ENCODE results near the gene UNC119B.

Gene UNC119B

GRCh38 chr12:120686690-120687577, 23.3 kb upstream of the UNC119B start, which contains the start of gene MLEC:
Gene MLEC, plus strand, starts transcription at chr12:120687149. Its CDS starts 148 bp downstream, at chr12:120687297.
- peak within 1 kb of the TSS; percentile 81 for H3K4me3 ChIP-seq (ENCODE audit: low read depth, low read length)
- ChIA-PET CTCF (interaction anchor here (0.7 to 1.5 kb wide), 3 partner anchors 31 to 39 kb away, joined by 3 to 6 read pairs (median 3); no protein-coding TSS in a partner anchor), POLR2A (interaction anchor here (0.6 to 1.5 kb wide), 7 partner anchors 11 to 395 kb away, joined by 3 to 6 read pairs (median 4); partner anchors contain the start of genes POP5 and RNU4-2)
- no peaks in the 10 kb centered on the region for H3K9me3 ChIP-seq (ENCODE audit: control insufficient read depth, insufficient read depth, low read depth, low read length)
- H3K36me3 ChIP-seq (ENCODE audit: control insufficient read depth in 2 of 2, insufficient read depth in 1 of 2, low read length in 2 of 2): no peaks in the 10 kb centered on the region
- H3K4me1 ChIP-seq (ENCODE audit: control insufficient read depth, insufficient read depth, low read length): peaks cover 9% of the 10 kb centered on the region; the same call in 1 of the 2 replicates
- H3K27ac ChIP-seq (ENCODE audit: extremely low read depth, low read depth, low read length): peak within 1 kb of the TSS; percentile 76
- no peak for TF ChIP-seq ZNF416 (tag by site-specific recombination; IDR thresholded peaks at IDR 0.05)
- TF ChIP-seq ZNF121 (tag by site-specific recombination; IDR thresholded peaks at IDR 0.05): no peak
- TF ChIP-seq, protein P1, sequence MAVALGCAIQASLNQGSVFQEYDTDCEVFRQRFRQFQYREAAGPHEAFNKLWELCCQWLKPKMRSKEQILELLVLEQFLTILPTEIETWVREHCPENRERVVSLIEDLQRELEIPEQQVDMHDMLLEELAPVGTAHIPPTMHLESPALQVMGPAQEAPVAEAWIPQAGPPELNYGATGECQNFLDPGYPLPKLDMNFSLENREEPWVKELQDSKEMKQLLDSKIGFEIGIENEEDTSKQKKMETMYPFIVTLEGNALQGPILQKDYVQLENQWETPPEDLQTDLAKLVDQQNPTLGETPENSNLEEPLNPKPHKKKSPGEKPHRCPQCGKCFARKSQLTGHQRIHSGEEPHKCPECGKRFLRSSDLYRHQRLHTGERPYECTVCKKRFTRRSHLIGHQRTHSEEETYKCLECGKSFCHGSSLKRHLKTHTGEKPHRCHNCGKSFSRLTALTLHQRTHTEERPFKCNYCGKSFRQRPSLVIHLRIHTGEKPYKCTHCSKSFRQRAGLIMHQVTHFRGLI (tag by site-specific recombination; IDR thresholded peaks at IDR 0.05): peak; percentile 78; the same call in 1 of the 2 replicates
- peak; percentile 21; the same call in 1 of the 2 replicates for TF ChIP-seq ZNF221 (tag by site-specific recombination; IDR thresholded peaks at IDR 0.05; ENCODE audit: borderline replicate concordance)
- TF ChIP-seq ZNF335 (tag by site-specific recombination; conservative IDR thresholded peaks at IDR 0.05): no peak; the same call in 1 of the 2 replicates
- TF ChIP-seq ZNF354C (tag by site-specific recombination; IDR thresholded peaks at IDR 0.05; ENCODE audit: borderline replicate concordance, low read depth): no peak
- no peak for TF ChIP-seq YY2 (tag by site-specific recombination; IDR thresholded peaks at IDR 0.05)
- no peak for TF ChIP-seq ZNF701 (tag by site-specific recombination; IDR thresholded peaks at IDR 0.05)
- TF ChIP-seq EGR2 (tag by site-specific recombination; IDR thresholded peaks at IDR 0.05; ENCODE audit: low read depth): no peak; the same call in 1 of the 2 replicates
- peak; percentile 98 for TF ChIP-seq ZNF580 (tag by site-specific recombination; IDR thresholded peaks at IDR 0.05)
- TF ChIP-seq, protein P2, sequence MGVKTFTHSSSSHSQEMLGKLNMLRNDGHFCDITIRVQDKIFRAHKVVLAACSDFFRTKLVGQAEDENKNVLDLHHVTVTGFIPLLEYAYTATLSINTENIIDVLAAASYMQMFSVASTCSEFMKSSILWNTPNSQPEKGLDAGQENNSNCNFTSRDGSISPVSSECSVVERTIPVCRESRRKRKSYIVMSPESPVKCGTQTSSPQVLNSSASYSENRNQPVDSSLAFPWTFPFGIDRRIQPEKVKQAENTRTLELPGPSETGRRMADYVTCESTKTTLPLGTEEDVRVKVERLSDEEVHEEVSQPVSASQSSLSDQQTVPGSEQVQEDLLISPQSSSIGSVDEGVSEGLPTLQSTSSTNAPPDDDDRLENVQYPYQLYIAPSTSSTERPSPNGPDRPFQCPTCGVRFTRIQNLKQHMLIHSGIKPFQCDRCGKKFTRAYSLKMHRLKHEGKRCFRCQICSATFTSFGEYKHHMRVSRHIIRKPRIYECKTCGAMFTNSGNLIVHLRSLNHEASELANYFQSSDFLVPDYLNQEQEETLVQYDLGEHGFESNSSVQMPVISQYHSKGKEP (tag by site-specific recombination; IDR thresholded peaks at IDR 0.05): peak; percentile 66; the same call in 1 of the 2 replicates
- peak; percentile 87 for TF ChIP-seq ZNF184 (tag by site-specific recombination; IDR thresholded peaks at IDR 0.05)
- TF ChIP-seq ZNF768 (tag by site-specific recombination; IDR thresholded peaks at IDR 0.05): no peak
- no peak for TF ChIP-seq ZNF664 (tag by site-specific recombination; IDR thresholded peaks at IDR 0.05)
- no peak for TF ChIP-seq ZNF274 (IDR thresholded peaks at IDR 0.05; ENCODE audit: low read length)
- no peak for TF ChIP-seq ZNF274 (tag by site-specific recombination; IDR thresholded peaks at IDR 0.05; ENCODE audit: borderline replicate concordance)
- TF ChIP-seq ZNF433 (tag by site-specific recombination; IDR thresholded peaks at IDR 0.05; ENCODE audit: low read depth): no peak
- TF ChIP-seq ZNF140 (tag by site-specific recombination; IDR thresholded peaks at IDR 0.05): no peak
- TF ChIP-seq ZNF169 (tag by site-specific recombination; IDR thresholded peaks at IDR 0.05): no peak
- no peak for TF ChIP-seq ZNF645 (tag by site-specific recombination; IDR thresholded peaks at IDR 0.05)
- no peak for TF ChIP-seq ZNF544 (tag by site-specific recombination; IDR thresholded peaks at IDR 0.05)
- TF ChIP-seq, protein P3, sequence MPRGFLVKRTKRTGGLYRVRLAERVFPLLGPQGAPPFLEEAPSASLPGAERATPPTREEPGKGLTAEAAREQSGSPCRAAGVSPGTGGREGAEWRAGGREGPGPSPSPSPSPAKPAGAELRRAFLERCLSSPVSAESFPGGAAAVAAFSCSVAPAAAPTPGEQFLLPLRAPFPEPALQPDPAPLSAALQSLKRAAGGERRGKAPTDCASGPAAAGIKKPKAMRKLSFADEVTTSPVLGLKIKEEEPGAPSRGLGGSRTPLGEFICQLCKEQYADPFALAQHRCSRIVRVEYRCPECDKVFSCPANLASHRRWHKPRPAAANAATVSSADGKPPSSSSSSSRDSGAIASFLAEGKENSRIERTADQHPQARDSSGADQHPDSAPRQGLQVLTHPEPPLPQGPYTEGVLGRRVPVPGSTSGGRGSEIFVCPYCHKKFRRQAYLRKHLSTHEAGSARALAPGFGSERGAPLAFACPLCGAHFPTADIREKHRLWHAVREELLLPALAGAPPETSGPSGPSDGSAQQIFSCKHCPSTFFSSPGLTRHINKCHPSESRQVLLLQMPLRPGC (tag by site-specific recombination; IDR thresholded peaks at IDR 0.05): peak; percentile 82
- peak; percentile 59 for TF ChIP-seq PRDM4 (tag by site-specific recombination; IDR thresholded peaks at IDR 0.05)
- TF ChIP-seq, protein P4, sequence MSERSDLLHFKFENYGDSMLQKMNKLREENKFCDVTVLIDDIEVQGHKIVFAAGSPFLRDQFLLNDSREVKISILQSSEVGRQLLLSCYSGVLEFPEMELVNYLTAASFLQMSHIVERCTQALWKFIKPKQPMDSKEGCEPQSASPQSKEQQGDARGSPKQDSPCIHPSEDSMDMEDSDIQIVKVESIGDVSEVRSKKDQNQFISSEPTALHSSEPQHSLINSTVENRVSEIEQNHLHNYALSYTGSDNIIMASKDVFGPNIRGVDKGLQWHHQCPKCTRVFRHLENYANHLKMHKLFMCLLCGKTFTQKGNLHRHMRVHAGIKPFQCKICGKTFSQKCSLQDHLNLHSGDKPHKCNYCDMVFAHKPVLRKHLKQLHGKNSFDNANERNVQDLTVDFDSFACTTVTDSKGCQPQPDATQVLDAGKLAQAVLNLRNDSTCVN (tag by site-specific recombination; optimal IDR thresholded peaks at IDR 0.05): peak; percentile 87
- peak; percentile 89 for TF ChIP-seq KLF10 (tag by site-specific recombination; IDR thresholded peaks at IDR 0.05)

All from HEK293 (cell line).